GM12891 (cell line): ENCODE measurements around the gene CNTNAP4.

Source experiments
- DNase-seq: peaks from one replicate; pipeline ENCODE4 v3.0.0; 2011; ENCODE audit warnings: low spot score; ENCODE audit not compliant: insufficient read length
- FAIRE-seq: peaks from 2 replicates; lab custom pipeline; 2011; peaks lifted over from hg19 to GRCh38; lab: Jason Lieb, UNC
- PAX5 ChIP-seq: IDR thresholded peaks from 2 replicates; pipeline ENCODE4 v1.6.1; 2011; ENCODE audit warnings: low read length, moderate library complexity, mild to moderate bottlenecking; ENCODE audit not compliant: insufficient read depth, severe bottlenecking
- POLR2A ChIP-seq: IDR thresholded peaks from 2 replicates; pipeline ENCODE4 v1.6.1; 2011; ENCODE audit warnings: low read depth, low read length, control low read depth
- POLR2AphosphoS5 ChIP-seq: IDR thresholded peaks from 2 replicates; pipeline ENCODE4 v1.6.1; 2011; ENCODE audit warnings: low read depth, low read length, control low read depth
- POU2F2 ChIP-seq: IDR thresholded peaks from 2 replicates; pipeline ENCODE4 v1.6.1; 2011; ENCODE audit warnings: low read depth, mild to moderate bottlenecking, control low read depth, low read length, moderate library complexity
- SPI1 ChIP-seq: IDR thresholded peaks from 2 replicates; pipeline ENCODE4 v1.6.1; 2011; ENCODE audit warnings: low read depth, low read length, control low read depth
- TAF1 ChIP-seq: IDR thresholded peaks from 2 replicates; pipeline ENCODE4 v1.6.1; 2011; ENCODE audit warnings: low read depth, low read length, control low read depth

CNTNAP4 gene

GRCh38 chr16:76345163-76345661 lies 68.0 kb downstream of the CNTNAP4 start:
- DNase-seq = no peak
- FAIRE-seq = no peak
- TF ChIP-seq POLR2A = no peak
- no peak for TF ChIP-seq POLR2AphosphoS5
- no peak for TF ChIP-seq TAF1
- no peak for TF ChIP-seq POU2F2
- TF ChIP-seq SPI1 = no peak
- TF ChIP-seq PAX5 = no peak

GRCh38 chr16:76346210-76346609 lies 69.0 kb downstream of the CNTNAP4 start:
- TF ChIP-seq PAX5 = no peak
- no peak for TF ChIP-seq SPI1
- no peak for TF ChIP-seq POLR2A
- TF ChIP-seq POU2F2 = no peak
- no peak for FAIRE-seq
- DNase-seq = no peak

DNA sequence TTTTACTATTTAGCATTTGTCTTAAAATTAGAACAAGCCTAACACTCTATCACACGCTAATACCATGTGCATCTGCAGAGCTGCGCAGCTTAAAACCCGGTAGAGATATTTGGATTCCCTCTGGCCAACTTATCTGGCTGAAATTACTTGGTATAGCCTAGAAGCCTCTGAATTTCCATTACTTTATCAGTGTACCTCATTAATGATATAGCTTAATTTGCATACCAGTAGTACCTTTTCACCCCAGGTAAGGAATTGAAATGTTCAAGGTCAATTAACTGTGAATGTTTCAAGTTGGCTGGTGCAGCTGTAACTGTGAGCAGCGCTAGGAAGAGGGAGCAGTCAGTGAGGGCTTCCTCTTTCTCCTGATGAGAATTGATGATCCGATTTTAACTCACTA lies 74.2 kb downstream of the CNTNAP4 start:
- FAIRE-seq (no peak), DNase-seq (no peak)
- TF ChIP-seq POU2F2 = no peak

- FAIRE-seq (no peak), DNase-seq (no peak)
- TF ChIP-seq TAF1 = no peak
- no peak for TF ChIP-seq PAX5
These were observed 83.2 kb downstream of the CNTNAP4 start for GRCh38 chr16:76360404-76360803.

GRCh38 chr16:76370344-76370743 lies 93.1 kb downstream of the CNTNAP4 start:
- FAIRE-seq (no peak), DNase-seq (no peak)
- TF ChIP-seq TAF1 = no peak
- no peak for TF ChIP-seq POU2F2
- no peak for TF ChIP-seq PAX5
- TF ChIP-seq POLR2A = no peak
- TF ChIP-seq POLR2AphosphoS5 = no peak

DNA sequence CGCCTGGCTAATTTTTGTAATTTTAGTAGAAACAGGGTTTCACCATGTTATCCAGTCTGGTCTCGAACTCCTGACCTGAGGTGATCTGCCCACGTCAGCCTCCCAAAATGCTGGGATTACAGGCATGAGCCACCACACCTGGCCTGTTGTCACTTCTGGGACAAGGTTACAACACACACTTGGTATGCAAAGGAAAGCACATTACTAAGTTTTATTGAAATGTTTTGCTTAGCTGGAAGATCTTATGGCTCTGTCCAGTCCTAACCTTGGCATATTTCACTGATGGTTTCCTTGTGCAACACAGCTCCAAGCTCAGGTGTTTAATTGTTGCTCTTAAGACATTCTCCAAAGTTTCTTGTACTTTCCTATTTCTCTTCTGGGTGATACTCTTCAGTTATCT lies 94.2 kb downstream of the CNTNAP4 start:
- DNase-seq (no peak), FAIRE-seq (no peak)
- no peak for TF ChIP-seq POLR2AphosphoS5
- TF ChIP-seq POLR2A = no peak
- no peak for TF ChIP-seq POU2F2
- no peak for TF ChIP-seq TAF1
- no peak for TF ChIP-seq PAX5
- TF ChIP-seq SPI1 = no peak

- FAIRE-seq (no peak), DNase-seq (no peak)
- TF ChIP-seq POU2F2 (no peak), POLR2A (no peak)
These were observed 96.8 kb downstream of the CNTNAP4 start for GRCh38 chr16:76373998-76374397.

DNA sequence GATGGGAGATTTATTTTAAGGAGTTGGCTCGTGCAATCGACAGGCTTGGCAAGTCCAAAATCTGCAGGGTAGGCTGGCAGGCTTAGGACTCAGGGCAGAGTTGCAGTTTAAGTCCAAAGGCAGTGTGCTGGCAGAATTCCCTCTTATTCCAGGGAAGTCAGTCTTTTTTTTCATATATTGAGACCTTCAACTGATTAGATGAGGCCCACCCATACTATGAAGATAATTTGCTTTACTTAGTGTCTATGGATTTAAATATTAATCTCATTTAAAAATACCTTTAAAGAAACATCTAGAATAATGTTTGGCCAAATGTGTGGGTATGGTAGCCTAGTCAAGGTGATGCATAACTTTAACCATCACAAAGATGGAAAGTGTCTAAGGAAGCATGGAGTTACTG lies 99.8 kb downstream of the CNTNAP4 start:
- no peak for TF ChIP-seq POLR2AphosphoS5
- TF ChIP-seq POU2F2 = no peak
- no peak for TF ChIP-seq SPI1
- no peak for TF ChIP-seq PAX5
- TF ChIP-seq POLR2A = no peak
- no peak for TF ChIP-seq TAF1
- FAIRE-seq = no peak
- no peak for DNase-seq

- DNase-seq = no peak
- no peak for FAIRE-seq
- TF ChIP-seq POU2F2 (no peak), TAF1 (no peak), PAX5 (no peak)
These were observed 100.8 kb downstream of the CNTNAP4 start for GRCh38 chr16:76378020-76378419.

DNA sequence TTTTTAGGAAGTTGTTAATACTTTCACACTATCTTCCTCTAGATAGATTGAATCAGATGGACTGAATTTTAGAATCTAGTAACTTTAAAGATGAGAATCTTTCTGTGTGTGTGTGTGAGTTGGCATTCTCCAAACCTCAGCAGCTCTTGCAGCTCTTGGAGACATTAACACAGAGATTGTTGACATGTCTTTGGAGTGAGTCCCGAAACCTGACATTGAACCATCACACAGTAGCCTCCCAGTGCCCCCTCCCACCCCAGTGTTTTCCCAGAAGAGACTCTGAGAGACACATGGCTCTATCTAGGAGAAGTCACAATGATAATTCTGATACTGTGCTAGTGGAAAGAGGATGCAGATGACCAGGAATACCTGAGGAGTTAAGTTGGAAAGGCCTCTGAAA lies 103.9 kb downstream of the CNTNAP4 start:
- FAIRE-seq = no peak
- no peak for TF ChIP-seq PAX5
- TF ChIP-seq POLR2AphosphoS5 = no peak
- TF ChIP-seq POLR2A = no peak
- no peak for TF ChIP-seq SPI1
- TF ChIP-seq POU2F2 = no peak
- TF ChIP-seq TAF1 = no peak
- no peak for DNase-seq
